ENCODE results near the gene MYCBPAP.

Gene MYCBPAP

GRCh38 chr17:50520483-50520882 lies 12.2 kb downstream of the MYCBPAP start:
- DNase-seq = no peak

DNA sequence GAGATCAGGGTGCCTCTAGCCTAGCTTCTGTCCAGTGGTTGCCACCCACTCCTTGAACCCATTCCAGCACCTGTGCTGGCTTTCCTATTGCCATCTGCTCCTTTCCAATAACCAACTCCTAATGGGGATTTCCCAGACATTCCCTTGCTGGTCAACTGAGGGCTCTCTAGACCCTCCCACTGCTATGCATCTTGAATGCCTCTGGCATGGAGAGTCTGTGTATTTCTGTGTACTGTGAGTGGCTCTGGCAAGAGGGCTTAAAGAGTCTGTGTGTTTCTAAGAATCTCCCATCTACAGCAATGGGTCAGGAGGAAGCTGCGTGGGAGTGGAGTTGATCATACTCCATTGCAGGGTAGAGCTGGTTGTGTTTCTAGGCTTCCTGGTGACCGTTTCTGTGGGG lies 13.3 kb downstream of the MYCBPAP start:
- no peak for DNase-seq

- DNase-seq = no peak
Observed at GRCh38 chr17:50522766-50523165, 14.5 kb downstream of the MYCBPAP start.

GRCh38 chr17:50523208-50523607 lies 15.0 kb downstream of the MYCBPAP start:
- no peak for DNase-seq

GRCh38 chr17:50524838-50525237 lies 16.6 kb downstream of the MYCBPAP start:
- DNase-seq = no peak

- peak; percentile 20 for DNase-seq
Observed at GRCh38 chr17:50527155-50527762, 19.0 kb downstream of the MYCBPAP start.

DNA sequence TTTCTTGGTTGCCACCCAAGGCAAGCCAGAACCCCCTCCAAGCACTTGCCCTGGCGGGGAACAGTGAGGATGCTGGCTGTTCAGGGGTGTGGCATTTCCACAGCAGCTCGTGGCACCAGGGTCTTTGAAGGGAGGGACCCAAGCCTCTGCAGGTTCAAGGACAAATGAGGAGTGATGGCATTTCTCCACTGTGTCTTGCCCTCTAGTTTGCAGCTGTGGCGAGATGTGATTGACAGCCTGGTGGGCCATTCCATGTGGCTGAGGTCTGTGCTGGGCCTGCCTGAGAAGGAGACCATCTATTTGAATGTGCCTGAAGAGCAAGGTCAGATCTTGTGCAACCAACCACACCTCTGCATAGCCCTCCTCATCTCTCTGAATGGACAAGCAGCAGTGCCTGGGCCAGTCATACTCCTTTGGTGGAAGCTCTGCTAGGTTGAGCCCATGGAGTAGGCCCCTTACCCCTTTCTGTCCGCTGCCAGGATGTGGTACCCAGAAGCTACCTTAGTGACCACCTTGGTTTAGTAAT lies 19.8 kb downstream of the MYCBPAP start:
- no peak for DNase-seq

- DNase-seq = no peak
Observed at GRCh38 chr17:50529849-50530248, 21.6 kb downstream of the MYCBPAP start.

DNA sequence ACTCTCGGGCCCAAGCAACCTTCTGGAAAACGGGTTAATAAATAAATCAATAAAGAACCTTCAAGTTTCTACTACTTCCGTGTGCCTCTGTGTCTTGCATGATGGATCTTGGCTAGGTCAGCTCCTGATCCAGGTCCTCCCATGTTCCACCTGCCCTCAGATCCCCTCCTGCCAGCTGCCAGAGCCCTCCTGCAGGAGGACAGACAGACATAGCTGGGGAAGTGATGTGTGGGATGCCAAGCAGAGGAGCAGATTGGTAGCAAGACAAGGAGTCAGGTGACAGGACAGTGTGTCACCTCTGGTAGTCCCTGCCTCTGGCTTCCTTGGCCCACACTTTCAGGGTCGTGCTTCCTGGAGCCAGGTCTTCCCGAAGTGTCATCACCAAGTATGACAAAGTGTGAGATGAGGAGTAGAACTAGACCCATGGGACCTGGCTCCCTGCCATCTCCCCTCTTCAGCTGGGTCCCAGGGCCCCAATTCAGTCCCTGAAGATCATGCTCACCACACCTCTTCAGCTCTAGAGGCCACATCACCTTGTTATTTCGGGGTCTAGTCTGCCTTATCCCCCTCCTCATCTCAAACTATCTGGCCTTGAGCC lies 23.3 kb downstream of the MYCBPAP start:
- no peak for DNase-seq

DNA sequence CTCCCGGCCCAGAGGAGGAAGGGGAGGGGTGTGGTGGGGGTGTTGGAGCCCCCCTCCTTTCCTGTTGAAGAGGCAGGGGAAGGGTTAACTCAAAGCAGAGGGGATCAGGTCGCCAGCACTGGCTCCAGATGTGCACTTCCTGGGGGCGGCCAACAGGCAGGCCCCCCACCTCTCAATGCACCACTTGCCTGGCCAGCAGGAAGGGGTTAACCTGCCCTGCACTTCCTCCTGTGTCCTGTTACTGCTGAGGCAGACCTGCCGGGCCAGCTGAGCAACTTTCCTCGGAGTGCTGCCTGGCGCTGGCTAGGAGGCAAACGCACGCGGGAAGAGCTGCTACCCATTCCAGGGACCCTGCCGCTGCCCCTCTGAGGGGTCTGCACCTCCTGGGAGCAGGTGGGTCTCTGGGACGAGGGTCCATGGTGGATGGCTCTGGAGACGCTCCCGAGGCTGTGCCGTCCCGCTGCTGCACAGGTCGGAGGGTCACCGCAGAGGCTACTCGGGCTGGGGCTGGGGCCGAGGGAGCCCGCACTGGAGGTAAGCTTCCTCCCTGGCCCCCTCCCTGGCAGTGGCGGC lies 24.3 kb downstream of the MYCBPAP start, which contains the start of gene EPN3:
EPN3 (plus strand) TSS at position 284 of the 573 bp plus-strand sequence. CDS start 3,822 bp downstream, outside the sequence.
- no peak for DNase-seq

GRCh38 chr17:50533185-50533584 lies 24.9 kb downstream of the MYCBPAP start:
- DNase-seq = no peak

GRCh38 chr17:50533720-50534148 lies 25.5 kb downstream of the MYCBPAP start:
- DNase-seq = no peak

DNA sequence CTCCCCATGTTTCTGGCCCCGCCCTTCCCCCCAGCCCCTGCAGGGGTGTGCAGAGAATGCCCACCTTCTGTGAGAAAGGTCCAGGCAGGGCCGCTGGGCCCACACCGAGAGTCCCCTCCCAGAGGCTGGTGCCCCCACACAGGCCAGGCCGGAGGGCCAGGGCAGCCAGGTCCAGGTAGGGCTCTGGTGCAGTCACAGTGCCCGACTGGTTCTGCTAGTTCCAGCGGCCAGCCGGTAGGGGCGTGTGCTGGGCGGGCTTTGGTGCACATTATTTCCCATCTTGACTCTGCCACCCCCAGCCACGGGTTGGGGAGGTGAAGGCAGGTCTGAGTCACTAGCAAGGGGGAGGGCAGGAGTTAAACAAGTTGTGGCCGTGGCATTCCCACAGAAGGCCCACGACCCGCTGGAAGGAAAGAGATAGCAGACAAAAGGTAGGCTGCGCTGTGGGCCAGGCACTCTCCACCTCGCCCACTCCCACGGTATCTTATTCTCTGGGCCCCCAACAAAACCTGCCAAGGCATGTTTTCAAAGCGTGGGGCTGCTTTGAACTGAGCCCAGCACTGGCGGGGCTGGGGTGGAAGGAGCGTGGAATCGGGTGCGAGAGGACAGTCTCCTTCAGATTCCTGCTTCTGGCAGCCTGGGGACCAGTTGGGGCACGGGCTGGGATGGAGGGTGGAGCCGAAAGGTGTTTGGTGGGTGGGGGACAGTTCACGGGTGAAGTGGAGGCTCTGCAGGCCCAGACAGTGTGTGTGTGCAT lies 26.2 kb downstream of the MYCBPAP start:
- no peak for DNase-seq

DNA sequence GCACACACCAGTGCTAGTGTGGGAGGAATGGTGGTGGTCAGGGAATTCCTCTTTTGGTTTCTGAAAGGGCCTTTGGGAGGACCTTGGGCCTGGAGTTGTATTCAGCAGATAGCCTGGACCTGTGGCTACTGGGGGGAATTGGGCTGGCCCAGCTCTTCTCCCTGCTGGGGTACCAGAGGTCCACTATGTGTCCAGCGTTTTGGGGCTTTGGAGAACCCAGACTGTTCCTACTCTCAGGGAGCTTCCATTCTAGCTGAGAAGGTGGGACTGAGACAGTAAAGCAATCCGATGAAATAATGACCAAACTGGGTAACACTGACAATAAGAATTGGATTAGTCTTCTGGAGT lies 26.7 kb downstream of the MYCBPAP start:
- no peak for DNase-seq

GRCh38 chr17:50535407-50535806 lies 27.2 kb downstream of the MYCBPAP start:
- no peak for DNase-seq

GRCh38 chr17:50536683-50537646 lies 28.7 kb downstream of the MYCBPAP start:
- DNase-seq = no peak

DNA sequence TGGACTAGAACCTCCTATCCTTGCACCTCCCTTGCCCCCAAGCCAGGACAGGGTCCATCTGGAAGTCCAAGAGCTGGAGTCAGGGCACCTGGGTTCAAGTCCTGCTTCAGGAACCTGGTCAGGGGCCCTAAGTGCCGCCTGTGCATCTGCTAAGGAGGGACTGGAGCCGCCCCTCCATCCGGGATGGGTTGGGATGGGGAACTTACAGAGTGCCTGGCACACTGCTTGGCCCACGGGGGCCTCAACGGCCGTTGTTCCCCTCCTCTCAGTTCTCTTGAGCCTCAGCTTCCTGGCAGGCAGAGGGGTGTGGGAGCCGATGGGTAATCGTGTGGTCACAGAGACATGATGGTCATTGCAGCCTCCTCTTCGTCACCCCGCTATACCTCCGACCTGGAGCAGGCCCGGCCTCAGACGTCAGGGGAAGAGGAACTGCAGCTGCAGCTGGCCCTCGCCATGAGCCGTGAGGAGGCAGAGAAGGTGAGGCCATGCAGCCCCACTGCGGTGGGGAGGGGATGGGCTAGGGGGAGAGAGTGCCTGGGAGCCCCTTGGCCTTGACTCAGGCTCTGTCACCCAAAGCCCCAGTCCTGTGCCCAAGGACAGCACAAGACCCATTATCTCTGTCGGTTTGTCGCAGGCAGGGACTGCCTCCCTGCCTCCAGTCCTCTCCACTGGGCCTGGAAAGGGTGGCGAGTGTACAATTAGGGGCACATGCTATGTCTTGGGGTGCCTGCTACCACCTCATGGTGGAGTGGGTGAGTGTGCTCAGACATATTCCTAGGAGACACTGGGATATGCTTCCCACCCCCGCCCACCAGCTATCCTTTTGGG lies 29.7 kb downstream of the MYCBPAP start:
- no peak for DNase-seq

- no peak for DNase-seq
Observed at GRCh38 chr17:50538549-50539410, 30.5 kb downstream of the MYCBPAP start.

GRCh38 chr17:50539762-50540559 lies 31.7 kb downstream of the MYCBPAP start:
- no peak for DNase-seq
